ENCODE data around the gene MAD1L1. TPM values are rescaled to one million over a fixed set of nuclear protein-coding genes. Genes with fewer than 3 reads are reported as not detected.
"Not testable (repeated sequence)": the region's sequence is repeated elsewhere in the genome, so short reads cannot be mapped to it uniquely, and the experiment has no call there.

The MAD1L1 gene
- total and polyA plus RNA-seq, 11 donors: 11.1 to 29.7 (median 20.9) TPM

DNA sequence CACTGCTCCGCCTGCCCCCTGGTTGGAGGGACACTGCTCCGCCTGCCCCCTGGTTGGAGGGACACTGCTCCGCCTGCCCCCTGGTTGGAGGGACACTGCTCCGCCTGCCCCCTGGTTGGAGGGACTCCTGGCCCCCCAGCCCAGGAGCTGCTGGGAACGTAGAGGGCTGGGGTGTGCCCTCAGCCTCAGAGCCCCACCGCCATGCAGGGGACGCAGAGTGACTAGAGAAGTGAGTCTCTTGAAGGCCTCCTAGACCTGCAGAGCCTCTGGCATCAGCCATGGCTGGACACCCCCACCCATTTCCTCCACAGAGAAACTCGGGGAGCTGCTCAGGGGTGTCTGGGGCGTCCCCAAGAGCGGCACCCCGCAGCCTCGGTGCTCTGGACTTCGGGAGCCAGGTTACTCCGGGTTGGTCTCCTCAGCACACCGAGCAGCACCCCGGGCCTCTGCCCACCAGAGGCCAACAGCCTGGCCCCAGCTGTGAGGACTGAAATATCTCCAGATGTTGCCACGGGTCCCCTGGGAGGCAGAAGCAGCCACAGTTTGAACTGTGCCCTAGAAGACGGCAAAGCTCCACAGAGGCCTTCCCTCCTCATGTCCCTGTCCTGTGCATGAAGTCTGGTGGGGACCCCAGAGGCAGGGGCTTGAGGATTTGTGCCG, 370.8 kb downstream of the MAD1L1 start:
- WGBS, 4 donors: 67 to 90% (median 87%) methylated on average over 7 to 17 of the region's 19 CpGs
- Histone ChIP-seq H3K4me3 (no peak overlapping the region), H3K36me3 (no peaks in the 10 kb centered on the region), H3K27ac (no peak overlapping the region), H3K4me1 (no peaks in the 10 kb centered on the region), H3K9me3 (no peaks in the 10 kb centered on the region), H3K27me3 (no peaks in the 10 kb centered on the region)
- TF ChIP-seq, protein P1, sequence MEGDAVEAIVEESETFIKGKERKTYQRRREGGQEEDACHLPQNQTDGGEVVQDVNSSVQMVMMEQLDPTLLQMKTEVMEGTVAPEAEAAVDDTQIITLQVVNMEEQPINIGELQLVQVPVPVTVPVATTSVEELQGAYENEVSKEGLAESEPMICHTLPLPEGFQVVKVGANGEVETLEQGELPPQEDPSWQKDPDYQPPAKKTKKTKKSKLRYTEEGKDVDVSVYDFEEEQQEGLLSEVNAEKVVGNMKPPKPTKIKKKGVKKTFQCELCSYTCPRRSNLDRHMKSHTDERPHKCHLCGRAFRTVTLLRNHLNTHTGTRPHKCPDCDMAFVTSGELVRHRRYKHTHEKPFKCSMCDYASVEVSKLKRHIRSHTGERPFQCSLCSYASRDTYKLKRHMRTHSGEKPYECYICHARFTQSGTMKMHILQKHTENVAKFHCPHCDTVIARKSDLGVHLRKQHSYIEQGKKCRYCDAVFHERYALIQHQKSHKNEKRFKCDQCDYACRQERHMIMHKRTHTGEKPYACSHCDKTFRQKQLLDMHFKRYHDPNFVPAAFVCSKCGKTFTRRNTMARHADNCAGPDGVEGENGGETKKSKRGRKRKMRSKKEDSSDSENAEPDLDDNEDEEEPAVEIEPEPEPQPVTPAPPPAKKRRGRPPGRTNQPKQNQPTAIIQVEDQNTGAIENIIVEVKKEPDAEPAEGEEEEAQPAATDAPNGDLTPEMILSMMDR (IDR thresholded peaks at IDR 0.05): no peak
- TF ChIP-seq POLR2A (IDR thresholded peaks at IDR 0.05): no peak
- ATAC-seq (no peak), DNase-seq (no peak)
- intact Hi-C loops (cut with DNase I): loop anchor here in 1 of 10 donors (2.0 kb wide), 1 partner anchor 33 kb away; no protein-coding TSS in a partner anchor

DNA sequence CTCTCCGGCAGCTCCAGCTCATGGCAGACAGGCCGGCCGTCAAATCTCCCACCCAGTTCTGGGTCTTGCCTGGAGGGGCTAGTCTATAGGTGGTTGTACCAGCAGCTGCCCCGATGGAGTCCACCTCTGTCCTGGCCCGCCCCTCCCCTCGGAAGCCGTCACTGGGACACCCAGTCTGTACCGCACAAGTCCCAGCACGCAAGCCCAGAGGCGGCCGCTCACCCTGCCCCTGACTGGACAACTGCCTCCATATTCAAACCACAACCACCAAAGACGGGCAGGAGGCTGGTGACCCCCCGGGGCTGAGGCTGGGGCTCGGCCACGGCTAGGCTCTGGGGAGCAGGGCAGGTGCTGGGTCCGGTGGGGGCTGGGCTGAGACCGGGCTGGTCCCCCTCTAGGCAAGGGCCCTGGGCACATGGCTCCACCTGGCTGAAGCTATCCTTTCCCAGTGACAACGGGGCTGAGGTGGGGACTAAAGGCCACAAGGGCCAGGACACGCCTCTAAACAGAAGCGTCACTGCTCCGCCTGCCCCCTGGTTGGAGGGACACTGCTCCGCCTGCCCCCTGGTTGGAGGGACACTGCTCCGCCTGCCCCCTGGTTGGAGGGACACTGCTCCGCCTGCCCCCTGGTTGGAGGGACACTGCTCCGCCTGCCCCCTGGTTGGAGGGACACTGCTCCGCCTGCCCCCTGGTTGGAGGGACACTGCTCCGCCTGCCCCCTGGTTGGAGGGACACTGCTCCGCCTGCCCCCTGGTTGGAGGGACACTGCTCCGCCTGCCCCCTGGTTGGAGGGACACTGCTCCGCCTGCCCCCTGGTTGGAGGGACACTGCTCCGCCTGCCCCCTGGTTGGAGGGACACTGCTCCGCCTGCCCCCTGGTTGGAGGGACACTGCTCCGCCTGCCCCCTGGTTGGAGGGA, 371.6 kb downstream of the MAD1L1 start:
- H3K4me3 ChIP-seq; intact Hi-C loops (cut with DNase I); H3K9me3 ChIP-seq; H3K27ac ChIP-seq; H3K36me3 ChIP-seq; H3K27me3 ChIP-seq; H3K4me1 ChIP-seq; ATAC-seq: not testable (repeated sequence)
- WGBS, 4 donors: 93 to 96% (median 95%) methylated on average over 8 to 23 of the region's 33 CpGs
- DNase-seq: peak in 1 of 5 donors; percentile 54

DNA sequence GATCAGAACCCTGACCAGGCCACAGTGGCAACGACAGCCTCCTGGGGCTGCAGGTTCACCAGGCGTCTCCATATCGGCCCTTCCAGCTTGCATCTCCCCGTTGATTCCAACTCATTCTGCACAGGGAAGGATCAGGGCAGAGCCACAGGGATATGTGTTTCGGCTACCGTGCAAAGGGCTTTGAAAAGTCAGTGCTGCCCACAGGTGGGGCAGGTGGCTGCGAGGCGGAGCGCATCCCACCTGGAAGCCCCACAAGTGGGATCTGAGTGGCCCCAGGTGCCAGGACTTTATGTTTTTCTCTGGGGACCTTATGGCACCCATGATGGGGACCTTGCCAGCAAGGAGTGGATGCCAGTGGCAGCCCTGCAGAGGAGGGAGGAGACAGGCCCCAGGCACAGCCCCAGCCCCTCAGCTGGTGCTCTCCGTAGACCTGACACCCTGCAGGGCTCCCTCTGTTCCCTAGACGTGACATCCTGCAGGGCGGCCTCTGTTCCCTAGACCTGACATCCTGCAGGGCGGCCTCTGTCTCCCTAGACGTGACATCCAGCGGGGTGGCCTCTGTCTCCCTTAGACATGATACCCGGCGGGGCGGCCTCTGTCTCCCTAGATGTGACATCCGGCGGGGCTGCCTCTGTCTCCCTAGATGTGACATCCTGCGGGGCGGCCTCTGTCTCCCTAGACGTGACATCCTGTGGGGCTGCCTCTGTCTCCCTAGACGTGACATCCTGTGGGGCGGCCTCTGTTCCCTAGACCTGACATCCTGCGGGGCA, 373.3 kb downstream of the MAD1L1 start:
- TF ChIP-seq, protein P1 (IDR thresholded peaks at IDR 0.05): no peak
- TF ChIP-seq POLR2A (IDR thresholded peaks at IDR 0.05): no peak
- intact Hi-C loops (cut with DNase I): no loop called here
- Histone ChIP-seq H3K36me3 (no peaks in the 10 kb centered on the region), H3K4me3 (no peak overlapping the region), H3K27ac (no peak overlapping the region), H3K27me3 (no peaks in the 10 kb centered on the region), H3K9me3 (no peaks in the 10 kb centered on the region), H3K4me1 (no peaks in the 10 kb centered on the region)
- WGBS, 4 donors: 90 to 97% (median 93%) methylated on average over 19 to 26 of the region's 26 CpGs
- DNase-seq (peak in 3 of 5 donors; percentile 7 to 38 (median 11)), ATAC-seq (no peak)

DNA sequence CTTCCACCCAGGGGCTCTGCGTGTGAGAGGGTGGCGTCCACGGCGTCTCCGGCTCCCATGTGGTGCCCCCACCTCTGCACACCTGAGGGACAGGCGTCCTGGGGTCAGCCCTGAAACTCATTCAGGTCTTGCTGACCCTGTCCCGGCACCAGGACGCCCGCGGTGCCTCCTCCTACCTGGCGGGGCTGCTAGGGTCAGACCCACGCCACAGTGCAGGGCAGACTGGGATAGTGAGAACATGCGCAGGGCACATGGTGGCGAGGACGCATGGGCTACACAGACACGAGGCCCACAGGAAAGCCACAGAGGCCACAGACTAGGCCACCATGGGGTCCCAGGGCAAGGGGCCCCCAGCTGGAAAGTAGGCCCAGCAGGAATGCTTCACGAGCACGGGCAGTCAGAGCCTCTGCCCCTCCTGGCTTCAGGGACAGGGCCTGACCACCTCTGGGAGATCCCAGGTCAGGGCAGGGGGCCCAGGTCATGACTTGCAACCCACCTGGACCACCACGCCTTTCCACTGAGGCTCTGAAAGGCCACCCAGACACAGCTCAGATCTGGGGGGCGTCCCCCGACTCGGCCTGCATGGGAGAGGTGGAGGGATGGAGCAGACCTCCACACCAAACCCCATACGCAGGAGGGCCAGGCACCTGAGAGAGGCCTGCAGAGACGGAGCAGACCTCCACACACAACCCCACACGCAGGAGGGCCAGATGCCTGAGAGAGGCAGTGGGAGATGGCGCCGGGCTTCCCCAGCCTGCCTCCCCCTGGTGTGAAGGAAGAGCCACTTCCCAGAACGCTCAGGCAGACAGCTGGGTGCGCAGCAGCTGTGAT, 374.1 kb downstream of the MAD1L1 start:
- intact Hi-C loops (cut with DNase I): no loop called here
- TF ChIP-seq, protein P1 (IDR thresholded peaks at IDR 0.05): no peak
- TF ChIP-seq POLR2A (IDR thresholded peaks at IDR 0.05): no peak
- no peak overlapping the region for H3K4me3 ChIP-seq
- WGBS, 4 donors: 96 to 97% (median 96%) methylated on average over 19 to 29 of the region's 29 CpGs
- DNase-seq: peak in 3 of 5 donors; percentile 12 to 51 (median 20)
- no peaks in the 10 kb centered on the region for H3K9me3 ChIP-seq
- H3K36me3 ChIP-seq: no peaks in the 10 kb centered on the region
- no peaks in the 10 kb centered on the region for H3K27me3 ChIP-seq
- no peak overlapping the region for H3K27ac ChIP-seq
- no peak for ATAC-seq
- no peaks in the 10 kb centered on the region for H3K4me1 ChIP-seq
